Upper lobe of right lung (tissue), 1 donor: ENCODE results near the gene MEOX2. TPM values are rescaled to one million over a fixed set of nuclear protein-coding genes. Genes with fewer than 3 reads are reported as not detected.

Source experiments
- ATAC-seq: fragments of 200-7000 bp; cut with Tn5 transposase; one replicate; pipeline ENCODE4 v1.9.1; 2020; ENCODE audit warnings: mild to moderate bottlenecking, moderate library complexity
- DNase-seq: peaks from one replicate; pipeline ENCODE4 v3.0.0-alpha.2; 2020
- H3K27ac ChIP-seq: fragments of 200-600 bp; one replicate; pipeline ENCODE4 v1.8.0; 2022
- H3K27me3 ChIP-seq: fragments of 200-600 bp; one replicate; pipeline ENCODE4 v1.8.0; 2022; ENCODE audit warnings: mild to moderate bottlenecking
- H3K36me3 ChIP-seq: fragments of 200-600 bp; one replicate; pipeline ENCODE4 v1.8.0; 2022
- H3K4me1 ChIP-seq: fragments of 200-600 bp; one replicate; pipeline ENCODE4 v1.8.0; 2022
- H3K4me3 ChIP-seq: fragments of 200-600 bp; one replicate; pipeline ENCODE4 v1.8.0; 2022; ENCODE audit warnings: mild to moderate bottlenecking
- H3K9me3 ChIP-seq: fragments of 200-600 bp; one replicate; pipeline ENCODE4 v1.8.0; 2022
- CTCF ChIP-seq: fragments of 200-600 bp; IDR thresholded peaks from one replicate; pipeline ENCODE4 v1.8.0; 2022; ENCODE audit warnings: antibody characterized with exemption
- intact Hi-C: fragments of 100-400 bp; cut with DNase I; formaldehyde crosslinking; loops from one replicate; pipeline ENCODE4 v1.11.0; 2022
- total RNA-seq: library from RNA; stranded (reverse); fragmentation: NEBNext Ultra II Directional; extraction: Animal tissue kit (Norgen Biotek cat#: 25700); gene quantifications from one replicate; pipeline ENCODE4 v1.2.1, GENCODE V29; 2021
- donor health status: DM: no; HTN: yes; CAD: no; lungs with severe emphysema.

Gene MEOX2
- total RNA-seq, 1 donor from 2014 or later, result 21.9 TPM

- DNase-seq, result no peak
- H3K9me3 ChIP-seq, result no peaks in the 10 kb centered on the region
- intact Hi-C loops, result no loop called here
- H3K4me3 ChIP-seq, result no peak overlapping the region
- no peak for ATAC-seq
- no peak overlapping the region for H3K27ac ChIP-seq
- no peaks in the 10 kb centered on the region for H3K36me3 ChIP-seq
- no peak for TF ChIP-seq CTCF
- H3K27me3 ChIP-seq, result no peaks in the 10 kb centered on the region
- H3K4me1 ChIP-seq, result no peaks in the 10 kb centered on the region
These were observed 35.7 kb downstream of the MEOX2 start for GRCh38 chr7:15650787-15651186.

- no peak for DNase-seq
- Histone ChIP-seq H3K27ac (no peak overlapping the region), H3K4me3 (no peak overlapping the region), H3K27me3 (no peaks in the 10 kb centered on the region), H3K9me3 (no peaks in the 10 kb centered on the region), H3K4me1 (no peaks in the 10 kb centered on the region), H3K36me3 (no peaks in the 10 kb centered on the region)
- no peak for ATAC-seq
- intact Hi-C loops, result no loop called here
- no peak for TF ChIP-seq CTCF
These were observed 38.0 kb downstream of the MEOX2 start for GRCh38 chr7:15648461-15648961.

GRCh38 chr7:15647309-15647708 lies 39.2 kb downstream of the MEOX2 start:
- Histone ChIP-seq H3K36me3 (no peaks in the 10 kb centered on the region), H3K27me3 (no peaks in the 10 kb centered on the region), H3K27ac (no peak overlapping the region), H3K9me3 (no peaks in the 10 kb centered on the region), H3K4me1 (no peaks in the 10 kb centered on the region), H3K4me3 (no peak overlapping the region)
- DNase-seq (no peak), ATAC-seq (no peak)
- intact Hi-C loops, result no loop called here
- no peak for TF ChIP-seq CTCF

- intact Hi-C loops, result no loop called here
- H3K36me3 ChIP-seq, result no peaks in the 10 kb centered on the region
- no peak overlapping the region for H3K4me3 ChIP-seq
- no peak overlapping the region for H3K27ac ChIP-seq
- H3K9me3 ChIP-seq, result no peaks in the 10 kb centered on the region
- DNase-seq, result no peak
- no peak for TF ChIP-seq CTCF
- no peaks in the 10 kb centered on the region for H3K4me1 ChIP-seq
- ATAC-seq, result peak; percentile 28
- H3K27me3 ChIP-seq, result no peaks in the 10 kb centered on the region
These were observed 43.3 kb downstream of the MEOX2 start for GRCh38 chr7:15643000-15643705.

GRCh38 chr7:15628876-15629275 lies 57.6 kb downstream of the MEOX2 start:
- ATAC-seq (no peak), DNase-seq (no peak)
- no peaks in the 10 kb centered on the region for H3K27me3 ChIP-seq
- intact Hi-C loops, result no loop called here
- H3K36me3 ChIP-seq, result peaks cover 3% of the 10 kb centered on the region
- no peak overlapping the region for H3K4me3 ChIP-seq
- H3K9me3 ChIP-seq, result no peaks in the 10 kb centered on the region
- no peak overlapping the region for H3K27ac ChIP-seq
- TF ChIP-seq CTCF, result no peak
- no peaks in the 10 kb centered on the region for H3K4me1 ChIP-seq

GRCh38 chr7:15626041-15626440 lies 60.4 kb downstream of the MEOX2 start:
- Histone ChIP-seq H3K4me3 (no peak overlapping the region), H3K4me1 (no peaks in the 10 kb centered on the region), H3K36me3 (peaks cover 3% of the 10 kb centered on the region), H3K9me3 (no peaks in the 10 kb centered on the region), H3K27ac (no peak overlapping the region), H3K27me3 (no peaks in the 10 kb centered on the region)
- DNase-seq (no peak), ATAC-seq (no peak)
- no peak for TF ChIP-seq CTCF
- intact Hi-C loops, result no loop called here
